ENCODE measurements around the gene BBOF1. TPM values are rescaled to one million over a fixed set of nuclear protein-coding genes. Genes with fewer than 3 reads are reported as not detected.
A peak's percentile ranks its signal among the peaks of the same experiment; 100 is the strongest.

The BBOF1 gene
- total and polyA plus RNA-seq, 9 of the 15 experiments (the other 6 are each of a cell fraction or from before 2014, with no cell fraction given): 1.3 to 4.9 (median 4.2) TPM

- TF ChIP-seq, protein P1, sequence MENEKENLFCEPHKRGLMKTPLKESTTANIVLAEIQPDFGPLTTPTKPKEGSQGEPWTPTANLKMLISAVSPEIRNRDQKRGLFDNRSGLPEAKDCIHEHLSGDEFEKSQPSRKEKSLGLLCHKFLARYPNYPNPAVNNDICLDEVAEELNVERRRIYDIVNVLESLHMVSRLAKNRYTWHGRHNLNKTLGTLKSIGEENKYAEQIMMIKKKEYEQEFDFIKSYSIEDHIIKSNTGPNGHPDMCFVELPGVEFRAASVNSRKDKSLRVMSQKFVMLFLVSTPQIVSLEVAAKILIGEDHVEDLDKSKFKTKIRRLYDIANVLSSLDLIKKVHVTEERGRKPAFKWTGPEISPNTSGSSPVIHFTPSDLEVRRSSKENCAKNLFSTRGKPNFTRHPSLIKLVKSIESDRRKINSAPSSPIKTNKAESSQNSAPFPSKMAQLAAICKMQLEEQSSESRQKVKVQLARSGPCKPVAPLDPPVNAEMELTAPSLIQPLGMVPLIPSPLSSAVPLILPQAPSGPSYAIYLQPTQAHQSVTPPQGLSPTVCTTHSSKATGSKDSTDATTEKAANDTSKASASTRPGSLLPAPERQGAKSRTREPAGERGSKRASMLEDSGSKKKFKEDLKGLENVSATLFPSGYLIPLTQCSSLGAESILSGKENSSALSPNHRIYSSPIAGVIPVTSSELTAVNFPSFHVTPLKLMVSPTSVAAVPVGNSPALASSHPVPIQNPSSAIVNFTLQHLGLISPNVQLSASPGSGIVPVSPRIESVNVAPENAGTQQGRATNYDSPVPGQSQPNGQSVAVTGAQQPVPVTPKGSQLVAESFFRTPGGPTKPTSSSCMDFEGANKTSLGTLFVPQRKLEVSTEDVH (IDR thresholded peaks at IDR 0.05; ENCODE audit: low read depth, partially characterized antibody): no peak
- peak in 1 of 2 experiments; percentile 95; a peak in 2 of 4 replicates for TF ChIP-seq SRF (CRISPR knock-in tag; IDR thresholded peaks at IDR 0.05)
- TF ChIP-seq ZNF318 (IDR thresholded peaks at IDR 0.05; ENCODE audit: borderline replicate concordance in 1 of 2, low read depth in 1 of 2): no peak
- peak in 1 of 2 experiments; percentile 84; a peak in 2 of 4 replicates for TF ChIP-seq HDAC1 (IDR thresholded peaks at IDR 0.05)
- TF ChIP-seq NRF1 (conservative IDR thresholded peaks at IDR 0.05 in 1 of 2, IDR thresholded peaks at IDR 0.05 in 1 of 2): peak; percentile 63 to 65; a peak in 1 of 4 replicates
- peak; percentile 66 for TF ChIP-seq SAP30 (IDR thresholded peaks at IDR 0.05; ENCODE audit: borderline replicate concordance, insufficient read depth, low read depth, low read length, poor library complexity, severe bottlenecking)
- TF ChIP-seq RBM17 (IDR thresholded peaks at IDR 0.05; ENCODE audit: borderline replicate concordance, low read depth, low read length): no peak
- no peak for TF ChIP-seq ZNF431 (CRISPR knock-in tag; IDR thresholded peaks at IDR 0.05)
- peak; percentile 51; the same call in 1 of the 2 replicates for TF ChIP-seq HDAC2 (IDR thresholded peaks at IDR 0.05)
- no peak for TF ChIP-seq NR2C2 (CRISPR knock-in tag; IDR thresholded peaks at IDR 0.05)
- peak; percentile 64; the same call in 1 of the 2 replicates for TF ChIP-seq NR2C2 (tag; IDR thresholded peaks at IDR 0.05)
- TF ChIP-seq NR3C1 (CRISPR knock-in tag; IDR thresholded peaks at IDR 0.05): no peak
- no peak for TF ChIP-seq ZNF79 (CRISPR knock-in tag; IDR thresholded peaks at IDR 0.05; ENCODE audit: low read depth)
- TF ChIP-seq YBX1 (IDR thresholded peaks at IDR 0.05): no peak
These were observed 424 bp downstream of the BBOF1 start (continued) for GRCh38 chr14:74019408-74020137.

Measured in K562 (cell line).